DMS79 (cell line): ENCODE results near the gene ACTG1.

Source experiments
- DNase-seq: peaks from one replicate; lab custom pipeline; 2025; lab: John Stamatoyannopoulos, UW

The ACTG1 gene

GRCh38 chr17:81464586-81464985, 48.0 kb downstream of the ACTG1 start:
- DNase-seq: no peak

- DNase-seq: no peak
Observed at GRCh38 chr17:81463506-81463905, 49.1 kb downstream of the ACTG1 start.

GRCh38 chr17:81462506-81463125, 50.0 kb downstream of the ACTG1 start:
- no peak for DNase-seq

- DNase-seq: no peak
Observed at GRCh38 chr17:81461607-81462500, 50.7 kb downstream of the ACTG1 start.

- DNase-seq: no peak
Observed at GRCh38 chr17:81460856-81461460, 51.6 kb downstream of the ACTG1 start.
